HCT116 (cell line): Measurements from ENCODE around the gene FHL2.

Experiments
- EZH2phosphoT487 ChIP-seq: fragments of 200-600 bp; IDR thresholded peaks from 2 replicates; pipeline ENCODE4 v1.6.1; 2018; ENCODE audit warnings: antibody characterized with exemption, borderline replicate concordance
- POLR2A ChIP-seq: IDR thresholded peaks from 2 replicates; pipeline ENCODE4 v1.7.0; 2011; ENCODE audit warnings: borderline replicate concordance; ENCODE audit not compliant: insufficient read depth, insufficient read length; ENCODE audit errors: extremely low read depth
- SP1 ChIP-seq: IDR thresholded peaks from 2 replicates; pipeline ENCODE4 v1.6.1; 2012; ENCODE audit warnings: low read depth
- ZFX ChIP-seq: fragments of 450-650 bp; IDR thresholded peaks from 2 replicates; pipeline ENCODE4 v1.6.1; 2017

DNA sequence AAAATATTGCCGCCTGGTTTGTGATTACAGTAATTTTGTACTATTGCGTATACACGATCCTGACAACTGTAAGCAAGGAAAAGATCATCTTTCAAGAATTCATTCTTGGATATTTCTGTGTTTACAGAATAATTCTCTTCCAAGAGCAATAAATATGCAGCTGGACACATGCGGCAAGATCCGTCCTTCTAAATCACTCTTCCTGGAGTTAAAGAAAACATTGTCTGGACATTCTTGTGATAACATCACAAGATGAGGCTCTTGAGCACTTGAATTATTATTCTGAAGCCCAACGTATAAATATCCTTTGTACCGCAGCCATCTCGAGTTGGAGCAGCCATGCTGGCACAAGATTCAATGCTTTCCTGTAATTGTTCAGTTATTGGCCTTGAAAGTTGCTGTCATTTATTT, 9.9 kb downstream of the FHL2 start:
- no peak for TF ChIP-seq POLR2A
- TF ChIP-seq EZH2phosphoT487, result no peak
- no peak for TF ChIP-seq ZFX
- TF ChIP-seq SP1, result no peak
